ENCODE data around the gene FFAR4. TPM values are rescaled to one million over a fixed set of nuclear protein-coding genes. Genes with fewer than 3 reads are reported as not detected.

FFAR4 gene
- total RNA-seq, 1 donor from 2014 or later = not detected

DNA sequence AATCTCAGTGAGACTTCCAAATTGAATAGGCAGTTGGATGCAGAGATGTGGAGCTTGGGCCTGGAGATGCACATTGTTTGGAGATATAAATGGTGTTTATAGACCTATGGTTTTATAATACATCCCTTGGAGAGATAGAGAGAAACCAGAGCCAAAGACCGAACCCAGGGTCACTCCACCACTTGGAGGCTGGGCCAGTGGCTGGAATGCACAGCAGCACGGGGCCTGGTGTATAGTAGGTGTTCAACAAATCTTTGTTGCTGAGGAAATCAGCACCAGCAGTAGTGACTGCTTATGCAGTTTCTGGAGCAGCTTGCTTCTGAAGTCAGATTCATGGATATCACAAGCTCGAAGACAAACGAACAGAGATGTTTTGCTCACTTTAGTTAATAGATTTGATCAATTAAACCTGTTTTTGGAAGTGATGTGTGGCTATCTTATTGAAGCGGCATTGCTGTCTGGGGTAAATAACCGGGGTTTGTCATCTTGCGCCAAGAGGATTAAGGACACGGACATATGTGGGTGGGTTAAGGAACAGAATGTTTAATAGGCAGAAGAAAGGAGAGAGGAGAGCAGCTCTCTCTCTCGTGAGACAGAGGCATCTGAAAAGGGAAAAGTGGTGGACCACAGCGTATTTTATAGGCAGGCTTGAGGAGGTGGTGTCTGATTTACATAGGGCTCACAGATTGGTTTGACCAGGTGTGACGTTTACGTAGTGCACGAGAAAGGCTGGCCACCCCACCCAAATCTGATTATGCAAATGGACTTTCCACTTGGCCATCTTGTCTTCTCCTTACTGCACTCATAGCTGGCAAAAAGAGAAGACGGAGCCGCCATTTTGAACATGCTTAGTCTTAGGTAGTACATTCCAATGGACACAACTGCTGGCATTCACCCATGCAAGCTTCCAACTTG is 23.4 kb downstream of the FFAR4 start:
- DNase-seq (ENCODE audit: extremely low spot score, unreplicated experiment) = no peak
- H3K9me3 Mint-ChIP-seq (ENCODE audit: unreplicated experiment) = no peaks in the 10 kb centered on the region
- no peaks in the 10 kb centered on the region for H3K36me3 Mint-ChIP-seq (ENCODE audit: unreplicated experiment)
- H3K4me3 Mint-ChIP-seq (ENCODE audit: unreplicated experiment) = no peak overlapping the region
- H3K4me1 Mint-ChIP-seq (ENCODE audit: unreplicated experiment) = no peaks in the 10 kb centered on the region
- H3K27ac Mint-ChIP-seq (ENCODE audit: unreplicated experiment) = no peak overlapping the region
- no peak for TF ChIP-seq CTCF (IDR thresholded peaks at IDR 0.05)
- peaks cover 11% of the 10 kb centered on the region for H3K27me3 Mint-ChIP-seq (ENCODE audit: unreplicated experiment)

DNA sequence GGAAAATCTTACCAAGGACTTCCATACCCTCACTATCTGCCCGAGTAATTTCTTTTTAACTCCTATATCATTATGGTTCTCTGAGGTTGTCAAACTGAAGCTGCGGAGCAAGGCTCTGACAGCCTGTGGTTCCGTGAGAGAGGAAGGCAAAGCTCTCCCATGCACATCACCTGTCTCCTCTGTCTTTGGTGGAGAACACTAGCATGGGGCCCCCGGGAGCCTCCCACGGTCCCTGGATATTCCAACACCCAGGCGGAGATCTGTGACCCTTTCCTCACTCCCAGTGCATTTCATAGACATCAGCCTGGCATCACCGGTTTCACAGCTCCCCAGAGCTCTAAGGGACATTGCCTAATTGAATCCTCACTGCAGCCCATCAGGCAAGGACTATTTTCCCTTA is 24.2 kb downstream of the FFAR4 start:
- no peak for TF ChIP-seq CTCF (IDR thresholded peaks at IDR 0.05)
- Mint-ChIP-seq H3K36me3 (ENCODE audit: unreplicated experiment) (no peaks in the 10 kb centered on the region), H3K4me1 (ENCODE audit: unreplicated experiment) (peaks cover 5% of the 10 kb centered on the region), H3K9me3 (ENCODE audit: unreplicated experiment) (no peaks in the 10 kb centered on the region), H3K27ac (ENCODE audit: unreplicated experiment) (no peak overlapping the region), H3K27me3 (ENCODE audit: unreplicated experiment) (peaks cover 11% of the 10 kb centered on the region), H3K4me3 (ENCODE audit: unreplicated experiment) (no peak overlapping the region)
- DNase-seq (ENCODE audit: extremely low spot score, unreplicated experiment) = no peak

DNA sequence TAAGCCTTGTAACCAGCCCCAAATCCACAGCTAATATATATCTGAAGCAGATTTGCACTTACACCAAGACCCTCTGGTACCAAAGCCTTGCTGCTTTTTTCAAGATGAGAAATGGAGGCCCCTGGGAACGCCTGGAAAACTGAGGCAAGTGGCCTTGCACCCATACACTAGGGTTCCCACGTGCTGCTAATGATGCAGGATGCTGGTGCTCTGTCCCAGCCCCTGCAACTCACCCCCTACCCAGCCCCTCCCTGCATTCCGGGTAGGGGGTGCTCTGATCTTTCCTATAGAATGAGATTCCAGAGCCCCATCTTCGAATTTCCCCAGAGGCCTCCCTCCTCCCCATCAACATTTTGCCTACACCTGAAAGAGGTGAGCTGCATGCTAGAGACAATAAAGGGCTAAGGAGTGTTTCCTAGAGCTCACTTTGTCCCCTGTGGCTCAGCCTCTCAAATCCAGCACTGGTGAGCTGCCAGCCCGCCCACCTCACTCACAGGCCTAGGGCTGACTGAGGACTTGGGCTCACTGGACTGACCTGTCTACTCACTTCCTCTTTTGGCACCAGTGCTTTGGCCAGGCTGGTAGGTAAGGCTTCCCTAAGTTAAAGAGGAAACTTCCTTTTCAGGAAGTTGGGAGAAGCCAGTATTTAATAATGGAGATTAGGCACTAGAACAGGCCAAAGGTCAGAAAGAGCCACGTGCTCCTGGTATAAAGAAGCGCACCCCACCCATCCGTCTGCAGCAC is 24.8 kb downstream of the FFAR4 start:
- Mint-ChIP-seq H3K4me3 (ENCODE audit: unreplicated experiment) (no peak overlapping the region), H3K27me3 (ENCODE audit: unreplicated experiment) (peaks cover 11% of the 10 kb centered on the region), H3K4me1 (ENCODE audit: unreplicated experiment) (peaks cover 11% of the 10 kb centered on the region), H3K27ac (ENCODE audit: unreplicated experiment) (no peak overlapping the region), H3K9me3 (ENCODE audit: unreplicated experiment) (no peaks in the 10 kb centered on the region), H3K36me3 (ENCODE audit: unreplicated experiment) (no peaks in the 10 kb centered on the region)
- no peak for TF ChIP-seq CTCF (IDR thresholded peaks at IDR 0.05)
- no peak for DNase-seq (ENCODE audit: extremely low spot score, unreplicated experiment)

DNA sequence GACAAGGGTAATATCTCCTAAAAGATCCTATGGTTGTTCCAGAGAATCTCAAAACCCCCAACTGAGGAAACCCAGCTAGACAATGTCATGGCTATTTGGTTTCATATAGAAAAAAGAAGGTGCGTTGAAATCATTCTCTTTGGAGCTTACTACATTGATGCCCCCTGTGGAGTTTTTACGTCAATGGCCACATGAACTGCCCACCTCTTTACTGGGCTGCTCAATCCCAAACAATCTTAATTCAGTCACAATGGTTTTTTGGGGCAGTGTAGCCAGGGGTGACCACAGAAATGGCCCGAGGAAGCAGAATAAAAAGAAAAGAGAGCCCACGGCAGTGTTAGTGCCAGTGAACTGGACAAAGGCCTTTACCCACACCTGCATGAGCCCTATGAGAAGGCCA is 26.8 kb downstream of the FFAR4 start:
- Mint-ChIP-seq H3K4me3 (ENCODE audit: unreplicated experiment) (no peak overlapping the region), H3K36me3 (ENCODE audit: unreplicated experiment) (no peaks in the 10 kb centered on the region), H3K4me1 (ENCODE audit: unreplicated experiment) (peaks cover 12% of the 10 kb centered on the region), H3K9me3 (ENCODE audit: unreplicated experiment) (no peaks in the 10 kb centered on the region), H3K27ac (ENCODE audit: unreplicated experiment) (no peak overlapping the region), H3K27me3 (ENCODE audit: unreplicated experiment) (peaks cover 9% of the 10 kb centered on the region)
- no peak for TF ChIP-seq CTCF (IDR thresholded peaks at IDR 0.05)
- no peak for DNase-seq (ENCODE audit: extremely low spot score, unreplicated experiment)

DNA sequence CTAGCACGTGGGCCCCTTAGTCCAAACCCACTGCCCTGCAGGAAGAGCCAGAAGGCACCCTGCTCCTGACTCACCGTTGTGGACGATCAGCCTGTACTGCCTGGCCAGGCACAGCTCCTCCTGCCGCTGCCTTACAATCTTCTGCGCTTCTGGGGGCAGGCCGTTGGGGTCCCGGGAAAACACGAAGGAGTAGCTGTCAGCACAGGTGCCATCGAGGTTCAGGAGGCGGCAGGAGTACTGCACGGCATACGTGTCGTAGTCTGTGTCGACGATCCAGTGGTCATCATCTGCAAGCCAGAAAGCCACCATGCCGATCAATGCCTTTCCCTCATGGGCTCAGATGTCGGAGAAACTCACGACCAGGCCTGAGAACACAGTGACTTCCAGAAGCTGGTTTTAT is 27.3 kb downstream of the FFAR4 start:
- Mint-ChIP-seq H3K27me3 (ENCODE audit: unreplicated experiment) (peaks cover 6% of the 10 kb centered on the region), H3K4me3 (ENCODE audit: unreplicated experiment) (no peak overlapping the region), H3K9me3 (ENCODE audit: unreplicated experiment) (no peaks in the 10 kb centered on the region), H3K4me1 (ENCODE audit: unreplicated experiment) (peaks cover 12% of the 10 kb centered on the region), H3K36me3 (ENCODE audit: unreplicated experiment) (no peaks in the 10 kb centered on the region), H3K27ac (ENCODE audit: unreplicated experiment) (no peak overlapping the region)
- no peak for TF ChIP-seq CTCF (IDR thresholded peaks at IDR 0.05)
- no peak for DNase-seq (ENCODE audit: extremely low spot score, unreplicated experiment)
